IgD-negative memory B cell (primary cell): ENCODE data around the gene DNAJB14. TPM values are rescaled to one million over a fixed set of nuclear protein-coding genes. Genes with fewer than 3 reads are reported as not detected.

Experiments used
- polyA plus RNA-seq: library from polyadenylated mRNA; unstranded; fragments of 300-500 nt; fragmentation: Illumina TruSeq; gene quantifications from one replicate; pipeline ENCODE4 v1.2.3, GENCODE V29; 2021

The DNAJB14 gene
- polyA plus RNA-seq, 1 donor from 2014 or later = 50.8 TPM

Other genes with a start within 250 kb of the DNAJB14 start
- gene DAPP1, start 129.8 kb downstream of the DNAJB14 start, polyA plus RNA-seq = 172 TPM
- gene LAMTOR3, start 52.2 kb downstream of the DNAJB14 start, polyA plus RNA-seq = 21.3 TPM
- gene H2AZ1, start 3.7 kb upstream of the DNAJB14 start, polyA plus RNA-seq = 275 TPM
- gene DDIT4L, start 243.8 kb upstream of the DNAJB14 start, polyA plus RNA-seq = not detected